ENCODE data around the gene KREMEN2. TPM values are rescaled to one million over a fixed set of nuclear protein-coding genes. Genes with fewer than 3 reads are reported as not detected.
A peak's percentile ranks its signal among the peaks of the same experiment; 100 is the strongest.

KREMEN2 gene
- total and polyA plus RNA-seq, 12 donors = not detected

DNA sequence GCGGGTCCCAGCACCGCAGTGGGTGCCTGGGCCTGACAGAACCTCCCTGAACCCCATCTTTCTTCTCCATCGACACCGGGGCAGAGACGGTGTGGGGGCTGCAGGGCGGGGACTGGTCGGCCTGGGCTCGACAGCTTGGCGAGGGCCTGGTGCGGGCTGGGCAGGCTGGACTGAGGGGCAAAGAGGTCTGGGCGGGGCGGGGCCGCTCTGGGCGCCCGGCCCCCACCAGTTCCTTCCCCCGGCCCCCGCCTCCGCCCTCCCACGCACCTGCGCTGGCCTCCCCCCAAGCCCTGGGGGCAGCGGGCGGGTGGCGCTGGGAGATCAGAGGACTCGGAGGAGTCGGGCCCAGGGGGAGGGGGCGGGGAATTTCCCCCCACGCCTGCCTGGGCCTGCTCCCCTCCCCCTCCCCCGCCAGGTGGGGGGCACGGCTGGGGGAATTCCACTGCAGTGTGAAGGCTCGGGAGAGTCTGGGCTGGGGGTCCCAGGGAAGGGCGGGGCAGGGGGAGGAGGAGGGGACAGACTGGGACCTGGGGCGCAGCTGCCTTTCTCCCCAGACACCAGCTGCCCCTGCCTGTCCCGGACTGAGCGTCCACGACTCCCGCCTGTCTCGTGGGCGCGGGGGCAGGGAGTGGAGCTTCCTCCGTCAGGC is 877 bp upstream of the KREMEN2 start:
- Histone ChIP-seq H3K27me3 (peaks cover 70% of the 10 kb centered on the region), H3K4me3 (peak overlapping the region in 1 of 4 donors; percentile 26), H3K9me3 (replicated peaks in 1 of 3) (no peaks in the 10 kb centered on the region), H3K4me1 (replicated peaks in 1 of 2) (peaks cover 19 to 20% of the 10 kb centered on the region in 2 donors), H3K27ac (no peak overlapping the region), H3K36me3 (replicated peaks in 1 of 2) (no peaks in the 10 kb centered on the region)
- no peak for TF ChIP-seq POLR2A (IDR thresholded peaks at IDR 0.05)
- TF ChIP-seq, protein P1, sequence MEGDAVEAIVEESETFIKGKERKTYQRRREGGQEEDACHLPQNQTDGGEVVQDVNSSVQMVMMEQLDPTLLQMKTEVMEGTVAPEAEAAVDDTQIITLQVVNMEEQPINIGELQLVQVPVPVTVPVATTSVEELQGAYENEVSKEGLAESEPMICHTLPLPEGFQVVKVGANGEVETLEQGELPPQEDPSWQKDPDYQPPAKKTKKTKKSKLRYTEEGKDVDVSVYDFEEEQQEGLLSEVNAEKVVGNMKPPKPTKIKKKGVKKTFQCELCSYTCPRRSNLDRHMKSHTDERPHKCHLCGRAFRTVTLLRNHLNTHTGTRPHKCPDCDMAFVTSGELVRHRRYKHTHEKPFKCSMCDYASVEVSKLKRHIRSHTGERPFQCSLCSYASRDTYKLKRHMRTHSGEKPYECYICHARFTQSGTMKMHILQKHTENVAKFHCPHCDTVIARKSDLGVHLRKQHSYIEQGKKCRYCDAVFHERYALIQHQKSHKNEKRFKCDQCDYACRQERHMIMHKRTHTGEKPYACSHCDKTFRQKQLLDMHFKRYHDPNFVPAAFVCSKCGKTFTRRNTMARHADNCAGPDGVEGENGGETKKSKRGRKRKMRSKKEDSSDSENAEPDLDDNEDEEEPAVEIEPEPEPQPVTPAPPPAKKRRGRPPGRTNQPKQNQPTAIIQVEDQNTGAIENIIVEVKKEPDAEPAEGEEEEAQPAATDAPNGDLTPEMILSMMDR (IDR thresholded peaks at IDR 0.05) = no peak
- peak in 1 of 7 donors; percentile 12 for DNase-seq
- 0 to 8% (median 2%) methylated on average over 4 to 39 of the region's 40 CpGs for WGBS, 4 donors
- intact Hi-C loops (cut with DNase I) = no loop called here

DNA sequence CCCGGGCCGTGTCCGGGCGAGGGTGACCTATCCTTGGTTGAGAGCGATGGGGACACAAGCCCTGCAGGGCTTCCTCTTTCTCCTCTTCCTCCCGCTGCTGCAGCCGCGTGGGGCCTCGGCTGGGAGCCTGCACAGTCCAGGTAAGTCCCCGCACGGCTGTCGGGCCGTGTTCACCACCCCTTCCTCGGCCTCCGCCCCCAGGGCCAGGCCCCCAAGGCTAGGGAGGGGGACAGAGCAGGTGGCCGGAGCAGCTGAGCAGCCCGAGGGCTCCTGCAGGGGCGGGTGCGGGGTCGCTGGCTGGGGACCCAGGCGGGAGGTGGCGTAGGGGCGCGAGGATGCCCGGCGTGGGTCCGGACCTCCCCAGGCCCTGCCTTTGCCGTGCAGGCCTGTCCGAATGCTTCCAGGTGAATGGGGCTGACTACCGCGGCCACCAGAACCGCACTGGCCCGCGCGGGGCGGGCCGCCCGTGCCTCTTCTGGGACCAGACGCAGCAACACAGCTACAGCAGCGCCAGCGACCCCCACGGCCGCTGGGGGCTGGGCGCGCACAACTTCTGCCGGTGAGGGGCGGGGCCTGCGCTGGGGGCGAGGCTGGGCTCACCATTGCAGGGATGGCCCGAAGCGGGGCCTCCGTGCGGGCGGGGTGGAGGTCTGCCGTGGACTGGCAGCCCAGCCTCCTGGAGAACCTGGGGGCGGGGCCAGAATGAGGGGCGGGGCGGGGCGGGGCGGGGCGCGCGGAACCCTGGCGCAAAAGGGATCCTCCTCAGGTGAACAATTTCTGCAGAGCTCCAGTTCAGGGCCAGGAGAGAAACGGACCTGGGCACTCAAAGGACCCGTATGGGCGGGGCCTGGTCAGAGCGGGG is 631 bp downstream of the KREMEN2 start:
- 0 to 4% (median 1%) methylated on average over 4 to 68 of the region's 68 CpGs for WGBS, 4 donors
- Histone ChIP-seq H3K9me3 (replicated peaks in 1 of 3) (no peaks in the 10 kb centered on the region), H3K4me1 (replicated peaks in 1 of 2) (peaks cover 19 to 27% of the 10 kb centered on the region in 2 donors), H3K36me3 (replicated peaks in 1 of 2) (no peaks in the 10 kb centered on the region), H3K27ac (no peak overlapping the region), H3K27me3 (peaks cover 71% of the 10 kb centered on the region), H3K4me3 (peak overlapping the region in 1 of 4 donors; percentile 7)
- no peak for DNase-seq
- intact Hi-C loops (cut with DNase I) = no loop called here
- TF ChIP-seq, protein P1 (IDR thresholded peaks at IDR 0.05) = no peak
- TF ChIP-seq POLR2A (IDR thresholded peaks at IDR 0.05) = no peak

DNA sequence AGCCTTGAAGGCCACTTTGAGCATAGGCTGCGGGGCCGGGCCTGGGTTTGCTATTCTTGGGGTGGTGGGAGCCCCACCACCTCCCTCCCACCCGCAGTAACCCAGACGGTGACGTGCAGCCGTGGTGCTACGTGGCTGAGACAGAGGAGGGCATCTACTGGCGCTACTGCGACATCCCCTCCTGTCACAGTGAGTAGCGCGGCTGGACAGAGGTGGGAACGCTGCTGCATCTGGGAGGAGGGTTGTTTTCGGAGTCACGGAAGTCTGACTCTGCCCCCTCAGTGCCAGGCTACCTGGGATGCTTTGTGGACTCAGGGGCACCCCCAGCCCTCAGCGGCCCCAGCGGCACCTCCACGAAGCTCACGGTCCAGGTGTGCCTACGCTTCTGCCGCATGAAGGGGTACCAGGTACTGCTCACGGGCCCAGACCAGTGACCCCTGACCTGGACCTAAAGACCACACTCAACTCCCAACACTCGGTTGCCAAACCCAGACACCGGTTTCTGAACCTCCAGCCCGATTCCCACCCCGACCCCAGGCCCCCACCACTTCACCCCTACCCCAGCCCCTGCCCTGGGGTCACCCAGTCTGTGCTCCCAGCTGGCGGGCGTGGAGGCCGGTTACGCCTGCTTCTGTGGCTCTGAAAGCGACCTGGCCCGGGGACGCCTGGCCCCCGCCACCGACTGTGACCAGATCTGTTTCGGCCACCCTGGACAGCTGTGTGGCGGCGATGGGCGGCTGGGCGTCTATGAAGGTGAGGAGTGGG is 2.1 kb downstream of the KREMEN2 start:
- H3K4me1 ChIP-seq (replicated peaks in 1 of 2) = peaks cover 24 to 41% of the 10 kb centered on the region in 2 donors
- H3K4me3 ChIP-seq = no peak overlapping the region

More for the DNA sequence above, 2.1 kb downstream of the KREMEN2 start:
- TF ChIP-seq, protein P1 (IDR thresholded peaks at IDR 0.05) = no peak
- TF ChIP-seq POLR2A (IDR thresholded peaks at IDR 0.05) = no peak
- no peak overlapping the region for H3K27ac ChIP-seq
- WGBS, 4 donors = 63 to 67% (median 65%) methylated on average over 10 to 39 of the region's 39 CpGs
- no peaks in the 10 kb centered on the region for H3K9me3 ChIP-seq (replicated peaks in 1 of 3)
- no peaks in the 10 kb centered on the region for H3K36me3 ChIP-seq (replicated peaks in 1 of 2)
- DNase-seq = peak in 1 of 7 donors; percentile 14
- intact Hi-C loops (cut with DNase I) = no loop called here
- peaks cover 66% of the 10 kb centered on the region for H3K27me3 ChIP-seq

All from adrenal gland (tissue), 12 donors.